HG03432 (cell line): ENCODE results near the gene NTSR1.
A peak's percentile ranks its signal among the peaks of the same experiment; 100 is the strongest.

Source experiments
- ATAC-seq: cut with Tn5 transposase; IDR thresholded peaks from one replicate; pipeline ENCODE4 v1.9.1; 2021; ENCODE audit warnings: mild to moderate bottlenecking, moderate library complexity; ENCODE audit not compliant: unreplicated experiment

Gene NTSR1

GRCh38 chr20:62780204-62780603 lies 71.6 kb downstream of the NTSR1 start:
- ATAC-seq = no peak

- ATAC-seq = no peak
These were observed 72.1 kb downstream of the NTSR1 start for GRCh38 chr20:62780696-62781095.

GRCh38 chr20:62782149-62782892 lies 73.7 kb downstream of the NTSR1 start:
- no peak for ATAC-seq

- no peak for ATAC-seq
These were observed 74.2 kb downstream of the NTSR1 start for GRCh38 chr20:62782893-62783278.

- ATAC-seq = no peak
These were observed 75.9 kb downstream of the NTSR1 start for GRCh38 chr20:62784497-62784896.

- ATAC-seq = no peak
These were observed 76.8 kb downstream of the NTSR1 start for GRCh38 chr20:62785393-62785792.

GRCh38 chr20:62786157-62786556 lies 77.5 kb downstream of the NTSR1 start:
- ATAC-seq = no peak

- no peak for ATAC-seq
These were observed 78.7 kb downstream of the NTSR1 start for GRCh38 chr20:62787321-62787720.

- ATAC-seq = no peak
These were observed 79.2 kb downstream of the NTSR1 start for GRCh38 chr20:62787866-62788265.

GRCh38 chr20:62788607-62789006 lies 80.0 kb downstream of the NTSR1 start:
- no peak for ATAC-seq

GRCh38 chr20:62790075-62790474 lies 81.4 kb downstream of the NTSR1 start:
- ATAC-seq = no peak

GRCh38 chr20:62791301-62792181 lies 82.9 kb downstream of the NTSR1 start:
- ATAC-seq = no peak

GRCh38 chr20:62792182-62792939 lies 83.7 kb downstream of the NTSR1 start:
- ATAC-seq = no peak

GRCh38 chr20:62792940-62793756 lies 84.5 kb downstream of the NTSR1 start:
- ATAC-seq = no peak

- ATAC-seq = no peak
These were observed 85.0 kb downstream of the NTSR1 start for GRCh38 chr20:62793757-62794006.

- peak; percentile 71 for ATAC-seq
These were observed 85.5 kb downstream of the NTSR1 start for GRCh38 chr20:62794007-62794724.

- ATAC-seq = no peak
These were observed 86.6 kb downstream of the NTSR1 start for GRCh38 chr20:62795023-62795761.

- ATAC-seq = no peak
These were observed 88.3 kb downstream of the NTSR1 start for GRCh38 chr20:62796699-62797491.
